Measurements from ENCODE around the gene FMO5.

The FMO5 gene

DNA sequence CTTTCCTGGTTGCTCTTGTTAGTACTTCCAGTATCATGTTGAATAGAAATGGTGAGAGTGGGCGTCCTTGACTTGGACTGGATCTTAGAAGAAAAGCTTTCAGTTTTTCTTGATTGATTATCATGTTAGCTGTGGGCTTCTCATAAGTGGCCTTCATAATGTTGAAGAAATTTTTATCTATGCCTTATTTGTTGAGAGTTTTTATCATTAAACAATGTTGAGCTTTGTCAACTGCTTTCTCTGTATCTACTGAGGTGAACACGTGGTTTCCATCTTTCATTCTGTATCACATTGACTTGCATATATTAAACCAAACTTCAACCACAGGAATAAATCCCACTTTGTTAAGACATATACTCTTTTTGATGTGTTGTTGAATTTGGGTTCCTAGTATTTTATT, 82.3 kb downstream of the FMO5 start:
- DNase-seq (no peak), ATAC-seq (no peak)

All from stimulated activated naive CD8-positive, alpha-beta T cell treated with anti-CD3 and anti-CD28 coated beads, Interleukin-15, Interleukin-2, amounts not matched to agents 100 U/mL and 50 U/mL, for 24 hours (primary cell).